ENCODE data around the gene TFDP3.

GRCh38 chrX:133207751-133208150, 10.4 kb downstream of the TFDP3 start:
- TF ChIP-seq MXI1 (IDR thresholded peaks at IDR 0.05; ENCODE audit: borderline replicate concordance, low read depth, low read length) (no peak), SMC3 (IDR thresholded peaks at IDR 0.05; ENCODE audit: low read depth, low read length) (no peak), POLR2A (IDR thresholded peaks at IDR 0.05; ENCODE audit: low read depth, low read length) (no peak)

Data from IMR-90 (cell line).